Fibroblast of mammary gland (primary cell): ENCODE measurements around the gene NPTX2.

Experiments
- DNase-seq: peaks from one replicate; pipeline ENCODE4 v3.0.0-alpha.2; 2010; ENCODE audit warnings: low read depth
- H3K4me3 ChIP-seq: 2 replicates; pipeline ENCODE4 v1.5.1; 2011; ENCODE audit warnings: low read depth, mild to moderate bottlenecking, low read length, moderate library complexity; ENCODE audit not compliant: control insufficient read depth
- CTCF ChIP-seq: conservative IDR thresholded peaks from 2 replicates; pipeline ENCODE4 v1.5.1; 2011; ENCODE audit warnings: low read depth, low read length, inconsistent platforms; ENCODE audit not compliant: control insufficient read depth, insufficient read depth

The NPTX2 gene

GRCh38 chr7:98670186-98670585 lies 53.1 kb downstream of the NPTX2 start:
- DNase-seq: no peak
- no peak for TF ChIP-seq CTCF
- no peak overlapping the region for H3K4me3 ChIP-seq

- TF ChIP-seq CTCF: no peak
- H3K4me3 ChIP-seq: no peak overlapping the region
Observed at GRCh38 chr7:98671733-98672331, 54.7 kb downstream of the NPTX2 start.

GRCh38 chr7:98674461-98674860 lies 57.4 kb downstream of the NPTX2 start:
- DNase-seq: no peak
- no peak for TF ChIP-seq CTCF
- no peak overlapping the region for H3K4me3 ChIP-seq

More at GRCh38 chr7:98671733-98672331, 54.7 kb downstream of the NPTX2 start:
- DNase-seq: no peak

- H3K4me3 ChIP-seq: no peak overlapping the region
- no peak for DNase-seq
- no peak for TF ChIP-seq CTCF
Observed at GRCh38 chr7:98674881-98675280, 57.8 kb downstream of the NPTX2 start.

GRCh38 chr7:98678215-98678614 lies 61.1 kb downstream of the NPTX2 start:
- H3K4me3 ChIP-seq: no peak overlapping the region

More at GRCh38 chr7:98678215-98678614, 61.1 kb downstream of the NPTX2 start:
- DNase-seq: no peak
- TF ChIP-seq CTCF: no peak
